ENCODE data around the gene RNF148.
"Not testable (repeated sequence)": the region's sequence is repeated elsewhere in the genome, so short reads cannot be mapped to it uniquely, and the experiment has no call there.

Gene RNF148

DNA sequence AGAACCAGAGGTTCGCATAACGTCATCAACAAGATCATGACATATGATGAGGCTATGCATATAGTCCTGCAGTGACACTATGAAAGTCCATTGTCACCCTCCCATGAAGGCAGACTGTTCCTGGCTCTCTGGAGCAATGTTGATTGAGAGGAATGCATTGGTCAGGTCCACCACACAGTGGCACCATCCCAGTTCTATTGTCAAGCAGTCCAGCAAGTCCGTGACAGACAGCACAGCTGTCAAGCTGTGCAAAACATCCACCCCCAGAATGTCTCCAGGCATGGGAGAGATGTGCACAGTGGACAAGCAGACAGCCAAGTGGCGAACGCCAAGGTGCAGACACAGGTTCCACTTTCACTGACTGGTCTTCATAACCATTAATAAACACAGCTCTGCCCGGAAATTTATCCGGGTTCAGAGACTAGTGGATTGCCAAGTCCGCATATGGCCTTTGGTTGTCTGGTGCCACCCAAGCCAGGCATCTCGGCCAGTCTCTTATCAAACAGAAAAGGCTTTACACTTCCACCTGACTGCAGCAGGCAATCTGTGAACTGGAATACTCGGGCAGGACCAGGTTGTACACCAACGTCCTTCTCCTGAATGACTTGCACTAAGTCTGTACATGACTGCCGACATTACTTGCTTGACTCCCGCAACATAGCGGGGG lies 11.0 kb downstream of the RNF148 start:
- no peak for DNase-seq (ENCODE audit: low spot score)

DNA sequence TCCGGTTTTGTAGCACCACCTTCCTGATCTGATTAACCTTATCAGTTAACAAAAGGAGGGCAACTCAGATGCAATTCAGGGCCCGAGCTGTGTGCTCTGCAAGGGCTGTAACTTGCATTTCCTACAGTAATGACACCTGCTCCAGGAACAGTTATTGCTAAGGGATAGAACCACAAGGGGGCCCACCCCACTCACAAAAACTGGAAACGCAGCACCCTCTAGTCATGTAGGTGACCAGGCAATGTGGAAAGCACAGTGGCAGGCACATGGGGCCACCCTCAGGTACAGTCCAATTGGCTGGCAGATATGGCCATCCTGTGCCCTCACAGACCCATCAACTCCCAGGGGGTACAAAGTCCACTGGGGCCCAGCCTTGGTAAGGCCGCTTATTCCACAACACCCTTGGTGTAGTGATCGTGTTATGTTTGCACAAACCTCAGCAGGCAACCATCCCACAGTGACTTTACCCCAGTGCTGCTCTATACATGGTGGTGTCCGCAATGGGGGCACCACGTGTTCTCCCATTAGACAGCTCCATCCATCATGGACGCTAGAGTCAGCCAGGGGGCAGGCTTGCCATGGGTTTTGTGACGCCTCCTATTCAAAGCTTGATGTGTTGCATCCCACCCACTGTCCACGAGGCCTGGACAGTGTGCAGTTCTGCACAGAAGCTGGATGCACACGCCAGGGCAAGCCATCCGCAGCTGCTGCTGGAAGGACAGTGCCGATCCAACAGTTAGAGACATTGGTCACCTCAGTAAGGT lies 13.2 kb downstream of the RNF148 start:
- no peak for DNase-seq (ENCODE audit: low spot score)

DNA sequence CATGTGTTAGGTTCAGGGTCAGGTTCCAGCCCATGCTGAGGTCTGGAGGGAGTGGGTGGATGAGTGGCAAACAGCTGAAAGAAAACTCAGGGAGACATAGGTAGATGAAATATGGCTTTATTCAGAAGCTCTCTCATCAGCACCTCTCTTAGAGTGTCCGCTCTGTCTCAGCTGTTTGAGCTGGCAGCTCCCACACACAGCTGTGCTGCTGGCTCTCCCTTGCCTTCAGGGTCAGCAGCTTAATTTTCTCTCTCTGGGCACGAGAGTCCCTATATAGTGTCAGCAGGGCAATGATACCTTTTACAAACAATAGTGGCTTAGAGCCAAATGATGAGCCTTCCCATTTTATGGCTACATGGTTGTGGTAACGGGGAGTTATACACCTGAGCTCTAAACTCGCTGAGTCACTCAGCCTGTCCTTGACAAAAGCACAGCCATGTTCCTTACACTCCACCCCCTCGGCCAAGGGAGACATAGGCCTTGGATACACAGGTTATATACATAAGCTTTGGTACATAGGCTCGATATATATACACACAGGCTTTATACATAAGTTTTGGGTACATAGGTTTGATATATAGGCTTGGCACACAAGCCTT lies 14.2 kb downstream of the RNF148 start:
- DNase-seq (ENCODE audit: low spot score), result no peak

DNA sequence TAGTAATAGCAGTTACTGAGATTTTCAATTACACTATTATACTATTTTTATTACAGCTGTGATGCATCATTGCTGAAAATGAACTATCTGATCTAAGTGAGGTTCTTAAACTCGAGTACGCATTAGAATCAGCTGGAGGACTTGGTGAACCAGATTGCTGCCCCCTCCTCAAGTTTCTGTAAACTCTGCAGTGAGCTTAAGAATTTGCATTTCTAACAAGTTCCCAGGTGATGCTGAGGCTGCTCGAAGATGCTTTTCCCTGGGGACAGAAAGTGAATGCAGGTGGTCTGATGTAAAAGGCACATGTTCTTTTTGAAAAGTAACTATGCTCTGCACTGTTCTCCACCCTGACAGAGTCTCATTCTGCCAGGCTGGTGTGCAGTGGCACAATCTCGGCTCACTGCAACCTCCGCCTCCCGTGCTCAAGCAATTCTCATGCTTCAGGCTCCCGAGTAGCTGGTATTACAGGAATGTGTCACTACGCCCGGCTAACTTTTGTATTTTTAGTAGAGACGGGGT lies 16.3 kb downstream of the RNF148 start:
- DNase-seq (ENCODE audit: low spot score), result no peak

DNA sequence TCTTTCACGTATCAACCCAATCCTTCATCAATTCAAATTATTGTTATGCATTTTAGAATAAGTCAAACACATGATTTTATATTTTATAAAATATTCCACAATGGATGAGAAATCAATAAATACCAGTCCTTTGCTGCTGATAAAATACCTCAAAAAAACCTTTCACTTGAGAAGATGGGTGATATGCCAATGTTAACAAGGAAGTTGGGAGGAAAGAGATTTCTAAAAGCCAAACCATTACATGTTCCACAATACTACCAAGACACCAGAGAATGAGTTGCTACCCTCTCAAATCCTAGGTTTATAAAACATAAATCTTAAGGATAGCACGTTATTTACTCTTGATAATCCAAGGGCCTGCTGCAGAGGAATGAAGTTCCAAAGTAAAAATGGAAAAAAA lies 18.2 kb downstream of the RNF148 start:
- no peak for DNase-seq (ENCODE audit: low spot score)

DNA sequence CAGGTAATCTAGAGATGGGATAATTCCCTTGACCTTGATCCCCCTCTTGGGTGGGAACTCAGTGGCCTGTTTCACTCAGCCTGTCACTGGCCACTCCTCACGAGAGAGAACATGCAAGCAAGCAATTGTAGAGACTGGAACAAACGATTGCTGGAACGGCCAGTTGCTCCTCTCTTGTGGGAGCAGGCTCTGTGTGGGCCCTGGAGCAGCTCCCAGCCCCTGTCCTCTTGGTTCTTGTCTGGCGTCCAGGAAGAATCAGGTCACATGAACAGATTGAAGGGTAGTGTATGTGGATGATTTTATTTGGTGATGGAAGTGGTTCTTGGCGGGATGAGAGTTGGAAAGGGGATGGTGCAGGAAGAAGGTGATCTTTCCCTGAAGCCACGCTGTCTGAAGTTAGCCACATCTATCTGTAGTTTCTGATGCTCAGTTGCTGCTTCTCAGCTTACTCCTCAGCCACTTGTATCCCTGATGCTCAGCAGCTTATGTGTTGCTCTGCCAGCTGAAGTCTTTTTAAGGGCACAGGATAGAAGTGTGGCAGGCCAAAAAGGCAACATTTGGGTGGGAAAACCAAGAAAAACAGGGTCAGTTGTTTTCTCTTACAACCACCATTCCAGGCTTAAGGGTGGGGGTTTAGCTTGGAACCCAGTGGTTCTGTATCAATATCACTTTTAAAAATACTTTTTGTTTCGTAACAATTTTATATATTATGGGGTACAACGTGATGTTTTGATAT lies 19.7 kb downstream of the RNF148 start:
- no peak for DNase-seq (ENCODE audit: low spot score)

DNA sequence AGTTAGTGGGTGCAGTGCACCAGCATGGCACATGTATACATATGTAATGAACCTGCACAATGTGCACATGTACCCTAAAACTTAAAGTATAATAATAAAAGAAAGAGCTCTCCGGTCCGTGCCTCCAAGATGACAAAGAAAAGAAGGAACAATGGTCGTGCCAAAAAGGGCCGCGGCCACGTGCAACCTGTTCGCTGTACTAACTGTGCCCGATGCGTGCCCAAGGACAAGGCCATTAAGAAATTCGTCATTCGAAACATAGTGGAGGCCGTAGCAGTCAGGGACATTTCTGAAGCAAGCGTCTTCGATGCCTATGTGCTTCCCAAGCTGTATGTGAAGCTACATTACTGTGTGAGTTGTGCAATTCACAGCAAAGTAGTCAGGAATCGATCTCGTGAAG lies 21.5 kb downstream of the RNF148 start:
- DNase-seq (ENCODE audit: low spot score), result not testable (repeated sequence)

DNA sequence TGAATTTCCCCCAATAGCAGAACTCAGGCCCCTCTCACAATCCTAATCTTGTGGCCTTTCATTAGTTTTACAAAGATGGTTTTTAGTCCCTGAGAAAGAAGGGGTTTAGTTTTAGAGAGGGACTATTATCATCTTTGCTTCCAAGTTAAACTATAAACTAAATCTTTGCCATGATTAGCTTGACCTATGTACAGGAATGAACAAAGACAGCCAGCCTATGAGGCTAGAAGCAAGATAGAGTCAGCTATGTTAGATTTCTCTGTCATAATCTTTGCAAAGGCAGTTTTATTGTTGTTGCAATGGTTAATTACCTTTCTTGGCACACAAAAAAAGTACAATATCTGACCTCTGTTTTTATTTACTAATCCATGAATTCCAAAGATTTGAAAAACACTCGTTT lies 22.9 kb downstream of the RNF148 start:
- DNase-seq (ENCODE audit: low spot score), result no peak

DNA sequence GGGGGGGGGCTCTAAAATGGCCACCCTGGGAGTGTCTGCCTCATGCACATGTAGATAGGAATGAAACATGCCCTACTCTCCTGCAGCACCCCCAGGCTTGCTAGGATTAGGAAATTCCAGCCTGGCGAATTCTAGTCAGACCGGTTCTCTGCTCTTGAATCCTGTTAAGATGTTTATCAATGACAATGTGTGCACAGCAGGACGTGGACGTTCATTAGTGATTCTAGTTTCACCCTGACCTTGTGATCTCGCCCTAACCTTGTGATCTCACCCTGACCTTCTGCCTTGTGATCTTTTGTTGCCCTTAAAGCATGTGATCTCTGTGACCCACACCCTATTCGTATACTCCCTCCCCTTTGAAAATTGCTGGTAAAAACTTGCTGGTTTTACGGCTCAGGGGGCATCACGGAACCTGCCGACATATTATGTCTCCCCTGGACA lies 23.4 kb downstream of the RNF148 start:
- DNase-seq (ENCODE audit: low spot score), result not testable (repeated sequence)

DNA sequence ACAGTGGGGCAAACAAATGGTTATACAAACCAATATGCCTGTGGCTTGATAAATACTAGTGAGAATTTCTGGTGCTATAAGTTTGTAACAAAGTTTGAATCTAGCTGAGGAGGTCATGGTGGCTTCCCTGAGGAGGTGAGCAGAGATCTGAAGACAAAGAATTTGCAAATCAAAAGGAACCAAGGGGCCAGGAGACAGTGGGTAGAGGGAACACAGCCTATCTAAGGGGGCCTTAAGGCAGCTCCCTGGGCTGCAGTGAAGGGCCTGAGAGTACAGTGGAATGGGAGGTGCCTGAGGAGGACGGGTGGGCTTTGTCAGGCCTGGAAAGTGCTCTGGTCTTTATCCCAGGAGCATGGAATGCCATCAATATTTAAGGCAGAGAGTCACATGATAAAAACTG lies 25.6 kb downstream of the RNF148 start:
- DNase-seq (ENCODE audit: low spot score), result no peak

DNA sequence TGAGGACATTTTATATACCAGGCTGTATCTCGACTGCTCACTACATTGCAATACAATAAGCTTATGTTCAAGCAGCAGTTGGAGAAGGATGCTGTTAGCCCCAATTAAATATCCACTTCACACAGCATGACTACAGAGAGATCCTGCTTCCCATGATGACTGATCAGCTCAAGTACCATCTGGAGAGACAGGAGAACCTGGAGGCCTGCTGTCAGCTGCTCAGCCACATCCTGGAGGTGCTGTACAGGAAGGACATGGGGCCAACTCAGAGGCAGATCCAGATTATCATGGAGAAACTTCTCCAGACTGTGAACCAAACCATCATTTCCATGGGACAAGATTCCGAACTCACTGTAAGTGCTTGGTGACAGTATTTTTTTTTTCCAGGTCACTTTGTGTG lies 26.3 kb downstream of the RNF148 start:
- no peak for DNase-seq (ENCODE audit: low spot score)

DNA sequence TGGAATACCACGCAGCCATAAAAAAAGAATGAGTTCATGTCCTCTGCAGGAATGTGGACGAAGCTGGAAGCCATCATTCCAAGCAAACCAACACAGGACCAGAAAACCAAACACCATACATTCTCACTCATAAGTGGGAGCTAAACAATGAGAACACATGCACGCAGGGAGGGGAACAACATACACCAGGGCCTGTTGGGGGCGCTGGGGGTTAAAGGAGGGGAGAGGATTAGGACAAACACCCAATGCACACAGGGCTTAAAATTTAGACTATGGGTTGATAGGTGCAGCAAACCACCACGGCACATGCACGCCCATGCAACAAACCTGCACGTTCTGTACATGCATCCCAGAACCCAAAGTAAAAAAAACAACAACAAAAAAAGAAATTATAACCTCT lies 27.1 kb downstream of the RNF148 start:
- DNase-seq (ENCODE audit: low spot score), result no peak

DNA sequence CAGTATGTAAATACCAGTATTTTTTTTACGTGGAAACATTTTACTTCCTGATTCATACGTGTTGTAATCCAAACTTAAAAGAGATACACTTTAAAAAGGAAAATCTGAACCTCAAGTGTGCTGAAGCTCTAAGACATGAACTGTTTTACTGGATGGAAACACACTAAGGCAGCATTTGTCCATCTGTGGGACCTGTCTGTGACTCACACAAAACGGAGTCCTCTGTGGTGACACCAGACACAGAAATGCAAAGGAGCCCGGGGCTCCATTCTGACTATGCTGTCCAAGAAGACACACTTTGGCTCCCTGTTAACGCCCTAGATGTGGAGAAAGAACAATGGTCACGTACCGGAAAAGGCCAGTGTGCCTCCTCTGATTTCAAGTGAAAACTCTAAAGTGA lies 27.7 kb downstream of the RNF148 start:
- DNase-seq (ENCODE audit: low spot score), result no peak

DNA sequence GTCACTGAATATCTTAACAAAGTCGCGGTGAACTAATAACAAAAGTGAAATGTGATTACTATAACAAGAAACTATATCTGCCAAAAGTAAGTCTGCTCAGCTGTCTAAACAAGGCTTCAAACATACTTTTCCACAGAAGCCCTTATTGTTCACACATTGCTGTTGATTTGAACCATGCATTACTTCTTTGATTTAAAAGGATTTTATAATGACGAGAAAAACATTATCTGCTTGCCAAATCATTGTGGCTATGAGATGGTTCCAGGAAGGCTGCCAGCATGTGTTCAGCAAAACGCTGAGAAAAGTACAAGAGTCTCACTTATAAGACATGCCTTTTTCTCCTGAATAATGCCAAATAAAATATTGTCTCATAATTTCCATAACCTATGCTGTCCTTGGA lies 28.2 kb downstream of the RNF148 start:
- no peak for DNase-seq (ENCODE audit: low spot score)

DNA sequence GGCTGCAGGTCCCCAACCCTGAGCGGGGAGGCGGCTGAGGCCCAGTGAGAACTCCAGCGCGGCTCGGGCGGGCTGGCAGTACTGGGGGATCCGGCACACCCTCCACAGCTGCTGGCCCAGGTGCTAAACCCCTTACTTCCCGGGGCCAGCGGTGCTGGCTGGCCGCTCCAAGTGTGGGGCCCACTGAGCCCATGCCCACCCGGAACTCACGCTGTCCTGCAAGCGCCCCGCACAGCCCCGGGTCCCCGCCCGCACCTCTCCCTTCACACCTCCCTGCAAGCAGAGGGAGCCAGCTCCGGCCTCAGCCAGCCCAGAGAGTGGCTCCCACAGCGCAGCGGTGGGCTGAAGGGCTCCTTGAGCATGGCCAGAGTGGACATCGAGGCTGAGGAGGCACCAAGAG lies 28.8 kb downstream of the RNF148 start:
- no peak for DNase-seq (ENCODE audit: low spot score)

DNA sequence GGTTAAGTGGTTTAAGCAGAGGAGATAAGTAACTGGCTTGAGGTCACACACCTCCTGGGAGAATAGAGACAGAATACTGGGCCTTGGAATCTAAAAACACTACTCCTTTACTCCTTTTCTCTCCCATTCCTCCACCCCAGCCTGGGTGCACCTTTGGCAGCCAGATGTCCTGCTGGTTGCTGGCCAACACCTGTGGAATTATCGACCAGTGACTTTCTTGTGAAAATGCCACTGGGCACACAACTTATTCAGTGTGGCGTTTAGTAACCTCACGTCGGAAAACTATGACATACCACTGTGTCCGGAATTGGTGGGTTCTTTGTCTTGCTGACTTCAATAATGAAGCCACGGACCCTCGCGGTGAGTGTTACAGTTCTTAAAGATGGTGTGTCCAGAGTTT lies 30.2 kb downstream of the RNF148 start:
- DNase-seq (ENCODE audit: low spot score), result no peak

DNA sequence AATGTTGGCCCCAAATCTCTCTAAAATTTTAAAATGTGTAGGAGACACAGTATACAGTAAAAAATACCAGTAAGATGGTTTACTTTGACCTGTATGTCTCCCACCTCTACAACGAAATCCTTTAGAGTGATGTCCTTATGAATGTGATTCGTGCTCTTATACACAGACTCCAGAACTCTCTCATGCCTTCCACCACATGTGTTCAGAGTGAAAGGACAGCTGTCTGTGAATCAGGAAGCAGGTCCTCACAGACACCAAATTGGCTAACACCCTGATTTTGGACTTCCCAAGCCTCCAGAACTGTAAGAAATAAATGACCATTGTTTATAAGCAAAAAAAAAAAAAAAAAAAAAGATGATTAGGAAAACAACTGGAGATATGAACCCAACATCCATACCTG lies 39.0 kb downstream of the RNF148 start:
- no peak for DNase-seq (ENCODE audit: low spot score)

DNA sequence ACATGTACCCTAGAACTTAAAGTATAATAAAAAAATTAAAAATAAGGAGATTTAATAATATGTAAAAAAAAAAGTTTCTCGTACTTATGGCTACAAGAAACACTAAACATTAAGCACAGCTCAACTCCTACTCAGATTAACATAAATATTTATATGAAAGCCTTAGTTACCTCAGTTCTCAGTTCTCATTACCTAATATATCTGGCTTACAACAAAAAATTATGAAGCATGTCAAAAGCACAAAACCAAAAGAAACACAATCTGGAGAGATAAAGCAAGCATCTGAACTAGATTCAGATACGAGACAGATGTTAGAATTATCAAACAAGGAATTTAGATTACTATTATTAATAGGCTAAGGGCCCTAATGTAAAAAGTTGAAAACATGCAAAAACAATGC lies 43.9 kb downstream of the RNF148 start:
- DNase-seq (ENCODE audit: low spot score), result no peak

DNA sequence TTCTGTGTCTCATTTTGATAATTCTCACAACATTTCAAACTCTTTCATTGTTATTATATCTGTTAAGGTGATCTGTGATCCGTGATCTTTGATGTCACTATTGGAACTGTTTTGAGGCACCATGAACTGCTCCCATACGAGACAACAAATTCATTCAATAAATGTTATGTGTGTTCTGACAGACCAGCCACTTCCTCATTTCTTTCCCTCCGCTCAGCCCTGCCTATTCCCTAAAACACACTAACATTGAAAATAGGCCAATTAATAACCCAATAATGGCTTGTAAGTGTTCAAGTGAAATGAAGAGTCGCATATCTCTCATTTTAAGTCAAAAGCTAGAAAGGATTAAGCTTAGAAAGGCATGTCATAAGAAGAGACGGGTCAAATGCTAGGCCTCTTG lies 49.0 kb downstream of the RNF148 start:
- DNase-seq (ENCODE audit: low spot score), result no peak

DNA sequence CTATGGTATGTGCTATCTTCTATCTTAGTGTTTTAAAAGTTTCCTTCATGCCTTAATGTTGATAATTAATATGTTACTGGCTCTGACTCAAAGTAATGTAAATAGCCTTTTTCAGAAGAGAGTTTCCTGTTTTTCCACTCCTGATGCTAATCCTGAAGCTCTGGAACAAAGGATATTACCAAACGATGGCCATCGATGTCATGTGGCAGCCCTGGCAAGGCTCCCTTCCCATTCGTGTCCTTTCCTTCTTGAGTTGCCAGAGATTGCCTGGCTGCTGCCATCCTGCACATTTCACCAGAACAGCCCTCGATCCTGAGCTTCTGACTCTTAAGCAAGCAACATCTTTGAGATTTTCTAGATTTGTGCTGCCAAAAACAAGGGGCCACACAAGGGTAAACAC lies 49.8 kb downstream of the RNF148 start:
- DNase-seq (ENCODE audit: low spot score), result no peak

All from HuH-7.5 (cell line).